ENCODE results near the gene LEKR1. TPM values are rescaled to one million over a fixed set of nuclear protein-coding genes. Genes with fewer than 3 reads are reported as not detected.
"Not testable (repeated sequence)": the region's sequence is repeated elsewhere in the genome, so short reads cannot be mapped to it uniquely, and the experiment has no call there.

Gene LEKR1
- total and polyA plus RNA-seq, 3 donors from 2014 or later, result 9.7 to 23.0 (median 22.9) TPM

DNA sequence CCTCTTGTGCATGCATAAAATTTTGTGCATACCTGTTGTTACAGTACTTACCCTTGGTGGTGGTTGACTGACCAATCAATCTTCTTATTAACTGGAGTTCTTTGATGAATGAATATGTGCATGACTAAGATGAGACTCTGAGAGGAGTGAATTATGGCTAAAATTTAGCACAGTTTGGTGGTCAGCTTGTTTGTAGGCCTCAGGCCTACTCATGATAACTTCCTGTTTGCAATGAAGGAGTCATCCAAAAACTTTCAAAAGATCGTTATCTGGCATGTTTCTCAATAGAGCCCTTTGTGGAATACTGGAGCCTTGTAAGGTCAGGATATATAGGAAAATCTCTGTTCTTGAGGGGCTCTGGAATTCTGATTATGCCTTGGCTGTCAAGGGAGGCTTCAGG, 66.5 kb downstream of the LEKR1 start:
- Histone ChIP-seq H3K36me3 (ENCODE audit: low read depth, missing control alignments) (no peaks in the 10 kb centered on the region), H3K27me3 (no peaks in the 10 kb centered on the region), H3K4me3 (no peak overlapping the region), H3K4me1 (no peaks in the 10 kb centered on the region), H3K27ac (no peak overlapping the region), H3K9me3 (no peaks in the 10 kb centered on the region)
- DNase-seq, result no peak
- WGBS, 2 donors, result 89 to 97% methylated on average over 1 of the region's 1 CpG
- intact Hi-C loops (cut with DNase I; ENCODE audit: low total_unique reads), result no loop called here
- TF ChIP-seq, protein P1, sequence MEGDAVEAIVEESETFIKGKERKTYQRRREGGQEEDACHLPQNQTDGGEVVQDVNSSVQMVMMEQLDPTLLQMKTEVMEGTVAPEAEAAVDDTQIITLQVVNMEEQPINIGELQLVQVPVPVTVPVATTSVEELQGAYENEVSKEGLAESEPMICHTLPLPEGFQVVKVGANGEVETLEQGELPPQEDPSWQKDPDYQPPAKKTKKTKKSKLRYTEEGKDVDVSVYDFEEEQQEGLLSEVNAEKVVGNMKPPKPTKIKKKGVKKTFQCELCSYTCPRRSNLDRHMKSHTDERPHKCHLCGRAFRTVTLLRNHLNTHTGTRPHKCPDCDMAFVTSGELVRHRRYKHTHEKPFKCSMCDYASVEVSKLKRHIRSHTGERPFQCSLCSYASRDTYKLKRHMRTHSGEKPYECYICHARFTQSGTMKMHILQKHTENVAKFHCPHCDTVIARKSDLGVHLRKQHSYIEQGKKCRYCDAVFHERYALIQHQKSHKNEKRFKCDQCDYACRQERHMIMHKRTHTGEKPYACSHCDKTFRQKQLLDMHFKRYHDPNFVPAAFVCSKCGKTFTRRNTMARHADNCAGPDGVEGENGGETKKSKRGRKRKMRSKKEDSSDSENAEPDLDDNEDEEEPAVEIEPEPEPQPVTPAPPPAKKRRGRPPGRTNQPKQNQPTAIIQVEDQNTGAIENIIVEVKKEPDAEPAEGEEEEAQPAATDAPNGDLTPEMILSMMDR (IDR thresholded peaks at IDR 0.05), result no peak
- TF ChIP-seq POLR2A (IDR thresholded peaks at IDR 0.05), result no peak

DNA sequence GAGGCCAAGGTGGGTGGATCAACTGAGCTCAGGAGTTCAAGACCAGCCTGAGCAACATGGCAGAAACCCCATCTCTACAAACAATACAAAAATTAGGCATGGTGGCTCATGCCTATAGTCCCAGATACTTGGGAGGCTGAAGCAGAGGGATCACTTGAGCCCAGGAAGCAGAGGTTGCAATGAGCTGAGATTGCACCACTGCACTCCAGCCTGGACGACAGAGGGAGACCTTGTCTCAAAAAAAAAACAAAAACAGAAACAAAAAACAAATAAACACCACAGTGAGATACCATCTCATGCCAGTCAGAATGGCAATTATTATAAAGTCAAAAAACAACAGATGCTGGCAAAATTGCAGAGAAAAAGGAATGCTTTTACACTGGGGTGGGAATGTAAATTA, 69.2 kb downstream of the LEKR1 start:
- H3K36me3 ChIP-seq (ENCODE audit: low read depth, missing control alignments); H3K4me3 ChIP-seq; H3K27me3 ChIP-seq; H3K9me3 ChIP-seq; DNase-seq; H3K4me1 ChIP-seq; intact Hi-C loops (cut with DNase I; ENCODE audit: low total_unique reads); H3K27ac ChIP-seq: not testable (repeated sequence)
- WGBS, 2 donors, result 87 to 88% methylated on average over 1 of the region's 1 CpG

DNA sequence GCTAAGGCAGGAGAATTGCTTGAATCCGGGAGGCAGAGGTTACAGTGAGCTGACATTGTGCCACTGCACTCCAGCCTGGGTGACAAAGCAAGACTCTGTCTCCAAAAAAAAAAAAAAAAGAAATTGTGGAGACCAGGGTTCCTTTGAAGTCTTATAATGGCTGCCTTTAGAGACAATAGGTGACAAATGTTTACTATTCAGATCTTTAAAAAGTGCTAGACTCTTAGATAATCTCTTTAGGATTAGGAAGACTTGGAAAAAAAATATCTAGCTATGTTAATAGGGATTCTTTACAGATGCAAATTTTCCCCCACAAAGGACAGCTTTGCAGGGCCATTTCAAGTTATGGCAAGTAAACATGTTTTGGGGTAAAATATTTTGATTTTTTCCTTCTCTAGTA, 71.7 kb downstream of the LEKR1 start:
- intact Hi-C loops (cut with DNase I; ENCODE audit: low total_unique reads); H3K36me3 ChIP-seq (ENCODE audit: low read depth, missing control alignments); H3K9me3 ChIP-seq; H3K27ac ChIP-seq; H3K4me3 ChIP-seq; H3K27me3 ChIP-seq; DNase-seq; H3K4me1 ChIP-seq: not testable (repeated sequence)
- WGBS, 2 donors, result 91 to 94% methylated on average over 1 of the region's 1 CpG

- no peak overlapping the region for H3K4me3 ChIP-seq
- intact Hi-C loops (cut with DNase I; ENCODE audit: low total_unique reads), result no loop called here
- H3K4me1 ChIP-seq, result no peaks in the 10 kb centered on the region
- H3K27ac ChIP-seq, result no peak overlapping the region
- H3K9me3 ChIP-seq, result no peaks in the 10 kb centered on the region
- no peak for DNase-seq
- TF ChIP-seq, protein P1 (IDR thresholded peaks at IDR 0.05), result no peak
- TF ChIP-seq POLR2A (IDR thresholded peaks at IDR 0.05), result no peak
- H3K36me3 ChIP-seq (ENCODE audit: low read depth, missing control alignments), result no peaks in the 10 kb centered on the region
- H3K27me3 ChIP-seq, result no peaks in the 10 kb centered on the region
- 52 to 57% methylated on average over 5 of the region's 5 CpGs for WGBS, 2 donors
These were observed 72.2 kb downstream of the LEKR1 start for GRCh38 chr3:156898296-156898880.

- Histone ChIP-seq H3K27me3 (no peaks in the 10 kb centered on the region), H3K36me3 (ENCODE audit: low read depth, missing control alignments) (no peaks in the 10 kb centered on the region), H3K9me3 (no peaks in the 10 kb centered on the region), H3K4me3 (no peak overlapping the region), H3K27ac (no peak overlapping the region), H3K4me1 (no peaks in the 10 kb centered on the region)
- no peak for DNase-seq
- intact Hi-C loops (cut with DNase I; ENCODE audit: low total_unique reads), result no loop called here
- TF ChIP-seq, protein P1 (IDR thresholded peaks at IDR 0.05), result no peak
- no peak for TF ChIP-seq POLR2A (IDR thresholded peaks at IDR 0.05)
- WGBS, 2 donors, result 63 to 64% methylated on average over 1 of the region's 1 CpG
These were observed 73.8 kb downstream of the LEKR1 start for GRCh38 chr3:156899951-156900350.

GRCh38 chr3:156902916-156903315, 76.8 kb downstream of the LEKR1 start:
- no peaks in the 10 kb centered on the region for H3K27me3 ChIP-seq
- no peaks in the 10 kb centered on the region for H3K36me3 ChIP-seq (ENCODE audit: low read depth, missing control alignments)
- H3K9me3 ChIP-seq, result no peaks in the 10 kb centered on the region
- peaks cover 1% of the 10 kb centered on the region for H3K4me1 ChIP-seq
- no peak overlapping the region for H3K27ac ChIP-seq
- DNase-seq, result no peak
- intact Hi-C loops (cut with DNase I; ENCODE audit: low total_unique reads), result no loop called here
- H3K4me3 ChIP-seq, result no peak overlapping the region
- TF ChIP-seq POLR2A (IDR thresholded peaks at IDR 0.05), result no peak
- TF ChIP-seq, protein P1 (IDR thresholded peaks at IDR 0.05), result no peak

Data from testis (tissue), 3 donors.